ENCODE measurements around the gene GSG1L2.
A peak's percentile ranks its signal among the peaks of the same experiment; 100 is the strongest.
"Not testable (repeated sequence)": the region's sequence is repeated elsewhere in the genome, so short reads cannot be mapped to it uniquely, and the experiment has no call there.

GSG1L2 gene

DNA sequence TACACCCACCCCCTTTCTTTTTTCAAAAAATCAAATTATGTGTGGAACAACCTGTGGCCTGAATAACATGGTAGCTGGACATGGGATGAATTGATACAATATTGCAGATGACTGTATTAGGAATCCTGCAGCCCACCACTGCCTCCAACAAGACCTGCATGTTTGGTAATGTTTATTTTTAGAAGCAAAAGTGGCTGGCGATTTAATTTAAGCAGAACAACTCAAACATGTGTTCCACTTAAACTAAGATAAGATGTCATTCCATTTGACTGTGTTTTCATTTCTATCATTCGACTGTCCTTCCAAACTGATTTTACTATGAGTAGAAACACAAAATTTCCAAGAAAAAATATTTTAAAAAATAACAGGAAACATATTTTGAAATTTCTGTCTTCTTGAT is 20.4 kb downstream of the GSG1L2 start:
- DNase-seq = no peak
- in situ Hi-C loops (cut with HindIII; ENCODE audit: low pct_ligation_motif_present, low pct_unique_long_range_greater_than_20kb, low sequenced_read_pairs) = no loop called here

DNA sequence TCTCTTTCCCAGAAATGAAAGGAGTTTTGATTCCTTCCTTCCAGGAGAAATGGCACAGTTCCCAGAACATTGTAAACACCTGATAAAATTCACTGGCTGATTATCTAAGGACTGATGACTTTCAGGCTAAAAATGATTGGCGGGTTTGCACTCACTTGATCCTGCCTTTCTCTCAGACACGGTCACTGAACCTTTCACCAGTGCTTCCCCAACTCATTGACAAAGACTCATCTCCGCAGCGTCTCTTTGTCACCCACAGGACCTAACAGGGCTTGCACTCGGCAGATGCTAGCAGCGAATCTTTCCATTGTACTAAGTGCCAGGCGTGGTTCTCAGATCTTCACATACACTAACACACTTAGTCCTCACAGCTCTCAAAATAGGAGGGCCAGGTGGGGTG is 23.2 kb downstream of the GSG1L2 start:
- in situ Hi-C loops (cut with HindIII; ENCODE audit: low pct_ligation_motif_present, low pct_unique_long_range_greater_than_20kb, low sequenced_read_pairs) = no loop called here
- DNase-seq = no peak

DNA sequence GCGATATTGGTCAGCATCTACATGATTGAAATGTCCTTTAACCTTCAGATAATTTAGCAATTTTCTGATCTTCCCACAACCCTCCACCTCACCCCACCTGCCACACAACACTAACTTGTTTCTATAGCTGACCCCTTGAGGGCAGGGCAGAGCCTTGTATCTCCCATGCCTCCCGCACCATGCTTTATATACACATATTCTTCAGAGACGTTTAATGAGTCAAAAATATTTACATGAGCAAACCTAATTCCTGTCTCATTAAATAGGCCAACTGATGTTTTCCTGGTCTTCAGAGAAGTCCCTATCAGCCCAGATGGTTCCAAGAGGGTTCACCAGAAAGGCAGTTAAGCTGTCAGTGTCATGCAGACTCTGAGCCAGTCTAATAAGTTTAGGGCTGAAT is 23.9 kb downstream of the GSG1L2 start:
- DNase-seq = no peak
- in situ Hi-C loops (cut with HindIII; ENCODE audit: low pct_ligation_motif_present, low pct_unique_long_range_greater_than_20kb, low sequenced_read_pairs) = no loop called here

DNA sequence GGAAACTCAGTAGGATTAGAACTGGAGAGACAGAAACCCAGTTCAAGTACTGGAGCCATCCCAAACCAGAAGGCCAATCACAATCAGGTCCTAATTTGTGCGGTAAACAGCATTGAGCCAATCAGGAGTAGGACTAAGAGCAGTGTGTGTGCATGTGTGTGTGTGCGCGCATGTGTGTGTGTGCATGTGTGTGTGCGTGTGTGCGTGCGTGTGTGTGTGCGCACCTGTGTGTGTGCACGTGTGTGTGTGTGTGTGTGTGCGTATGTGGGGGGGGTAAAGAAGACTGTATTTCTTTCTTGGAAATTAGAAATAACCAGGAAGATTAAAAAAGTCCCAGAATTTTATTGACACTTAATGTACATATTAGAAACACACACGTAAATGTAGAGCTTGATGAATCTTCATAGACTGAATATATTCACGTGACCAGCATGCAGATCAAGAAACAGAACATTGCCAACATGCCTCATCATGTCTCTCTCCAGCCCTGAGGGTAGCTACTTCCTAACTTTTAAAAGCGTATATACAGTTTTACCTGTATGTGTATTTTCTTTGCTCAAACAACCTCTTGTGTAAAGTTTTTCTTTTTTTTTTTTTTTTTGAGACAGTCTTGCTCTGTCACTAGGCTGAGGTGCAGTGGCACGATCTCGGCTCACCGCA is 29.6 kb downstream of the GSG1L2 start:
- in situ Hi-C loops (cut with HindIII; ENCODE audit: low pct_ligation_motif_present, low pct_unique_long_range_greater_than_20kb, low sequenced_read_pairs) = no loop called here
- no peak for DNase-seq

DNA sequence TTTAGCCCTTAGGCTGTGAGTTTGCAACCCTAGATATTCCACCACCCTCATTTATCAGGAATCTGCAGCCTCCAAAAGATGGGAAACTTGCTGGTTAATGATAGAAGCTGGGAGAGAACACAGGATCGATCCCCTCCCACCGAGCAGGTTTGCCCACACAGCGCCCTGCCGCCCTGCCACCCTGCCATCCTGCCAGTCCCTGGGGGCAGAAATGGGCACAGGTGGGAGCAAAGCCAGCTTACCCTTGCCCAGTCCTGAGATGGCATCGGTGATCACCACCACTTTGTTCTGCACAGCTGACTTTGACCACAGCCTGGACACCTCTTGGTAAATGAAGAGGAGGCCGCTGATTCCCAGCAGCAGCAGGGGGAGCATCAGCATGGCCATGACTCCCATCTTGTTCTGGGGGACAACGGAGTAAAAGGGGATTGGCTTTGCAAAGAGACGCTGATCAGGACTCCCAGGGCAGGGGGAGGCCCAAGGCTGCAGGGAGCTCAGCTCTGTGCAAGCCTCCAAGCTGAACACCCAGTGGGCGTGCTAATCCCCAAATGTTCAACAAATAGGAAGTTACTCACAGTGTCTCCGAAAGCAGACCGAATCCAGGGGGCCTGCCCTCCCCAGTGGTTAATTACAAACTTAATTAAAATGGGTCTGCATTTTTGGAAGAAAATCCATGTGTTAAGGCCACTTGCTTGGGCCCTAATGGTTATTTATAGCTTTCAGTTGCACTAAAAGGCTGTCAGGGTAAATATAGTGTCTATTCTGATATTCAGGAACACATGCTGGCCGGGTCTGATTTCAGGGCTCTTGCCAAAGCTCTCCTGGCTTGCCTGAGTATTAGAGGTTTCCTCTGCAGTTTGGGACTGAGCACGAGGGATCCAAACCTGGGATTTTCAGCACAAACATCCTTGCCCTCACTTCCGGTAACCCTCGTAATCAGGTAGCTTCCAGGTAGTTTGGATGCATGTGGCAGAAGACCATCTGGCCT is 30.7 kb downstream of the GSG1L2 start, which contains the start of gene DHRS7C:
Gene DHRS7C, minus strand, starts transcription at position 704 of the 988 bp plus-strand sequence. Its CDS starts 308 bp downstream, at position 396.
- in situ Hi-C loops (cut with HindIII; ENCODE audit: low pct_ligation_motif_present, low pct_unique_long_range_greater_than_20kb, low sequenced_read_pairs) = no loop called here
- no peak for DNase-seq

DNA sequence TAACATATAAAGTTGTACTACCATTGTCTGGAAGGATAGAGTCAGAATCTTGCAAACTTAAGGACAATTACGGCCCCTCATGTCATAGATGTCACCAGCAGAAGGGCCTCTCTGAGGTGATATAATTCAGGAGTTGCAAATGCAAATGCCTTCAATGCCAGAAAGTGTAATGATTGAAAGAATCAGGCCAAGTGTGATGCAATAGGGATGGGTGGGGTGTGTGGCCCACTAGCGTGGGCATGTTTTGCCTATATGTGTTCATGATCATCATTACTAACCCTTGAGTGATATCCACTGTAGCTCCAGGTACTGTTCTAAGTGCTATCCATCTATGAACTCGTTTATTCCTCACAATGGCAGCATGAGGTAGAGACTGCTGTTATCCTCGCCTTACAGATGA is 31.6 kb downstream of the GSG1L2 start:
- no peak for DNase-seq
- in situ Hi-C loops (cut with HindIII; ENCODE audit: low pct_ligation_motif_present, low pct_unique_long_range_greater_than_20kb, low sequenced_read_pairs) = no loop called here

DNA sequence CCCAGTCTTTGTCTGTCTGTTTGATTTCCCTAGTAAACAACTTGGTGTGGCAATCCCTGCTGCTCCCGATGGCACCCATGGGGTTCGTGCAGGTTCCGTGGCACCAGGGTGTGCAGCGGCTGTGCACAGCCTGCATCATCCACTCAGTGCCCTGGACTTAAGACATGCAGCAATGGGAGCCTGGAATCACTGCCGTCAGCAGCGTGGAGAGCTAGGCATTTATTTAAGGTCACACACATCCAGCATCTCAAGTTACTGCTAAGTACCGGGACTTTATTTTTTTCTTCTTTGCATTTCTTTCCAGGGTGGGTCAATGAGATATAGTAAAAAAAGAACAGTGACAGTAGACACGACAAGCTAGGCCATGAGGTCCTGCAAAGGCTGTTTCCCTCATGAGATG is 33.3 kb downstream of the GSG1L2 start:
- in situ Hi-C loops (cut with HindIII; ENCODE audit: low pct_ligation_motif_present, low pct_unique_long_range_greater_than_20kb, low sequenced_read_pairs) = no loop called here
- no peak for DNase-seq

DNA sequence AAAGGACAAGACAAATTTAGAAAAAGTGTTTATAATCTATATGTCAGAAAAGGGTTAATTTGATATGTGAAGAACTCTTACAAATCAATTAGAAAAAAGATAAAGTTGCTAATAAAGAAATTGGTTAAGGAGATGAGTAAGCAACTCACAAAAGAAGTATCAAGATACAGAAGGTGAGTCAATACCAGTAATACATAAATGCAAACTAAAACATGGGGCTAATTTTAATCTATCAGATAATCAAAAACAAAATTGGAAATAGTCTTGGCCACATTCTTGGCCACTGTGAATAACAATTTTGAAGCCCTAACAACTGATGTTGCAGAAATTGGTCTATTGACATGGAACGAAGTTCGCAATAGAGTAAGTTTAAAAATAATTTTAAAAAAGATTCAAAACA is 37.3 kb downstream of the GSG1L2 start:
- in situ Hi-C loops (cut with HindIII; ENCODE audit: low pct_ligation_motif_present, low pct_unique_long_range_greater_than_20kb, low sequenced_read_pairs) = no loop called here
- no peak for DNase-seq

DNA sequence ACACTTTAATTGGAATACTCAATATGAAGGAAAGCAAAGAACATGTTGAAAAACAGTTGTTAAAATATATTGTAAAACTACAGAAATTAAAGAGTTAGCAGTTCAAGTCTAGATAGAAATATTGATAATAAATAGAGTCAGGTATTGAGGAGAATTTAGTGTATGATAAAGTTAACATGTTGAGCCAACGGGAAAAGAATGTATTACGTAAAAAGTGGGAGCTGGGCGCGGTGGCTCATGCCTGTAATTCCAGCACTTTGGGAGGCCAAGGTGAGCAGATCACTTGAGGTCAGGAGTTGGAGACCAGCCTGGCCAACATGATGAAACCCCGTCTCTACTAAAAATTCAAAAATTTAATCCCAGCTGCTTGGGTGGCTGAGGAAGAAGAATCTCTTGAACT is 38.4 kb downstream of the GSG1L2 start:
- in situ Hi-C loops (cut with HindIII; ENCODE audit: low pct_ligation_motif_present, low pct_unique_long_range_greater_than_20kb, low sequenced_read_pairs); DNase-seq: not testable (repeated sequence)

DNA sequence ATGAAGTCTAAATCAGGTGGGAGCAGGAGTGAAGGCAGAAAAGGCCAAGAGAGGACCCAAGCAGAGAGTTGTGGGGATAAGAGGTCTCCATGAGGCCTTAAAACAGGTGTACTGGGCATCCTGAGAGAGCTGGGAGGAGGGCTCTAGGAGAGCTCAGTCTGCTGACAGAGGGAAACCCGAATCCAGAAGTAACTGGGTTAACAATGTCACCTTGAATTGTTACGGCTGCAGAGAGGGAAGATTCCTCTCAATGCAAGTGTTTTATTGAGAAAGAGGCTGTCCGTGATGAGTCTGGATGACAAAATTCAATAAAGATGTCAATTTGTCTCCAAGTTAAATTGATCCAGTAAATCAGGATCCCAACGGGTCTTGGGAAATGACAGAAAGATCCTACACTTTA is 38.8 kb downstream of the GSG1L2 start:
- in situ Hi-C loops (cut with HindIII; ENCODE audit: low pct_ligation_motif_present, low pct_unique_long_range_greater_than_20kb, low sequenced_read_pairs) = no loop called here

DNA sequence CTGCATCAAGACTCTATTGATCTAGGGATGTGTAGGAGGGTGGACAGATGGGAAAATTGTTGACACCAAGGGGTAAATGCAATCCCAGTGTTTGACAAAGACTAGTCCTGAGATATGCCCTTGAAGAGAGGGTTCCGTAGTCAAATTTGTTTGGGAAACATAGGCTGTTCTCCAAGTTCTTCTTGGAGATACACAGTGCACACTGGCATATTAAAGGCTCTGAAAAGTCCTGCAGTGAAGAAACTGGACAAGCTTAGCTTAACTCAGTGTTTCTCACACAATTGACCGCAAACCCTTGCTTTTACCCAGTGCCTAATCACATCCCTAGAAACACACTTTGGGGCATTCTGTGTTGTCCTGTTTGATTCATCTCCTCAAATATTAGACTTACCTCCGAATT is 41.3 kb downstream of the GSG1L2 start:
- no peak for DNase-seq
- in situ Hi-C loops (cut with HindIII; ENCODE audit: low pct_ligation_motif_present, low pct_unique_long_range_greater_than_20kb, low sequenced_read_pairs) = no loop called here

More for the DNA sequence above, 38.8 kb downstream of the GSG1L2 start:
- no peak for DNase-seq

DNA sequence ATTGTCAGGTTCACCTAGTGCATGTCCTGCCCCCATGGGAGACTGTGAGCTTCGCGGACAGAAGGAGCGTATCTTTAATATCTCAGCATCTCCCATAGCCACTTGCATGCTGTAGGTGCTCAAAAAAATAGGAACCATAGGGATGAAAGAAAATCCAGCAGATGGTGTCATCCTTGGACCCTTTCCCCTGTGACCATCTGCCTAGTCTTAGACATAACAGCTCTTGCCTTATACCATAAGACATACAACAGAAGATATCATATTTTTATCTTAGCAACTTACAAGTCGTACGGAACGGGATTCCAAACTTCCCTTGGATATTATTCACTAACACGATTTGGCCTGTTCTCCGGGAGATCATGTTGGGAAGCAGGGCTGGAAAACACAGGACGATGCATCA is 45.0 kb downstream of the GSG1L2 start:
- no peak for DNase-seq
- in situ Hi-C loops (cut with HindIII; ENCODE audit: low pct_ligation_motif_present, low pct_unique_long_range_greater_than_20kb, low sequenced_read_pairs) = no loop called here

DNA sequence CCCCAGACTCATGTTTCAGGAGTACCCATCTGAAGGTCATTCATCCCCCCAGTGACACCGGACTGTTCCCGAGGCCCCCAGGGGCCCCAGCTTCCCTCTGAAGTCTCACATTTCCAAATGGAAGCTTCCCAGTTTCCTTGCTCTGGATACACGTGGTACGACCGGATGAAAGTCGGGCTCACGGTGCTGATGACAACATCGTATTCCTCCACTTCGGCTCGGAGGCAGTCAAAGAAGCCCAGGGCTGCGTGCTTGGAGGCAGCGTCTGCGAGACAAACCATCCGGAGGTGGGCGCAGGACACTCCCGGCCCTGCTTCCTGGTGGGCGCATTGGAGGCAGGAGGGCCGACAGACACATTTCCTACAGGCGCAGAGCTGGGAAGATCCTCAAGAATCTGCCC is 49.2 kb downstream of the GSG1L2 start:
- in situ Hi-C loops (cut with HindIII; ENCODE audit: low pct_ligation_motif_present, low pct_unique_long_range_greater_than_20kb, low sequenced_read_pairs) = no loop called here
- DNase-seq = no peak

DNA sequence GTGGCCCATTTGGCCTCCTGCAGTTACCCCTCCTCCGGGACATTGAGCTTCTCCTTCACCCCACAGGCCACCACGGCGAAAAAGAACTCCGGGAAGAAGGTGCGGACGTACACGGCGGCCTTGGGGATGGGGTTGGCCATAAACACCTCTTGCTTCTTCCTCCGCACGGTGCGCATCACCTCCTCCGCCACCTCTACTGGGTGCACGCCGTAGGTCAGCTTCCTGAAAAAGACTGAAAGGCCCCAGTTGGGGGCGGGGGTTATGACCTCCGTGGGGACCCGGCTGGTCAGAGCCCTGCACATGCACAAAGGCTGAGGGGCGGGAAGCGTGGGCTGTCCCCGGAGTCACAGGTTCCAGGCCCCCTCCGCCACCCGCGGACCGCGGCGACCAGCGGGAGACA is 50.4 kb downstream of the GSG1L2 start:
- in situ Hi-C loops (cut with HindIII; ENCODE audit: low pct_ligation_motif_present, low pct_unique_long_range_greater_than_20kb, low sequenced_read_pairs) = no loop called here
- DNase-seq = no peak

DNA sequence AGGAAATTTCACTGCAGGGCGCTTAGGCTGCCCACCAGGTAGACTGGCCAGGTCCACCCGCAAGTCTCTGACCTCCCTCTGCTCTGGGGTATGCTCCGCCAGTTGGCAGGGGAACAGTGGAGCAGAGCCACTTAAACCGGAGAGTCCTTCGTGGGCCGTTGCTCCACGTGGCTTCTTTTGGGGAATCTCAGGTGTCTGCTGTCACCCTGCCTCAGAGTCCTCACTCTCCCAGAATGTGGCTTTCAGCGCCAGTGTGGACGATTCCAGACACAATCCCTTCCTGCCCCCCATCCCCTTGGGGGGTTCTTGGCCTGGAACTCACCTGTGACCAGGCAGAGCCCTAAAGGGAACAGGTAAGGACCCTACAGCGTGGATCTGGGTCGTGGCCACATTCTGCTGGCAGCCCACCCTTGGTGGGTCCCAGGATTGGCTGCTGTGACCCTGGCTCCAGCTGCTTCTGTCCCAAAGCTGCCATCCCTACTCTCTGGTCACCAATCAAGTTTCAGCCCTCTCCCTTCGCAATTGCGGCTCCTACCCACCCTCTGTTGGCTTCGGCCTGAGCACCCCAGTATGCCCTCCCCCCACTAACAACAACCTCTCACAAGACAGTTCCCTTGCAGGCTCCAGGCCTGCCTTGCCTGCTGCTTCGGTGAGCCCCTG is 52.7 kb downstream of the GSG1L2 start:
- in situ Hi-C loops (cut with HindIII; ENCODE audit: low pct_ligation_motif_present, low pct_unique_long_range_greater_than_20kb, low sequenced_read_pairs) = no loop called here
- DNase-seq = no peak

DNA sequence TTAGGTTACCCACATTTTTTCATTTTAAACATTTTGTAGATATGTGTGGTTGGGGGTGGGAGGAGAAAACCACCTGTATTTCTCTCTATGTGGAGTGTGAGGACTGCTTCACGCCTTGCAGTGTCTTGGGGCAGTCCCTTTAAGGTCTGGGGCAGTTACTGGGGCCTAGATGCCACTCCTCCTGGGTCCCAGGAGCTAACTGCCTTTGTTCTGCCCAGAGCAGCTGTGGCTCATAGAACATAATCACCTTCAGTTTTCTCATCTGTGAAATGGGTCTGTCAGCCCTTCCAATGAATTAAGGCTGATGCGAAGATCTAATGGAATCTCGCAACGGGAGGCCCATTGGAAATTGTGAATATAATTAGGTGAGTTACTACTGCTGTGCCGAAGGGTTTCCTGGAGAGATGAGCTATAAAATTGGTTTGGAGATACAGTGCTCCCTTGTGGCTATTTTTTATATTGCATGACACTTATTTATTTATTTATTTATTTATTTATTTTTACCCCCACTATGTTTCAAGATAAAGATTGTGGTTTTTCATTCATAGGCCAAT is 53.4 kb downstream of the GSG1L2 start:
- DNase-seq = peak; percentile 51
- in situ Hi-C loops (cut with HindIII; ENCODE audit: low pct_ligation_motif_present, low pct_unique_long_range_greater_than_20kb, low sequenced_read_pairs) = no loop called here

DNA sequence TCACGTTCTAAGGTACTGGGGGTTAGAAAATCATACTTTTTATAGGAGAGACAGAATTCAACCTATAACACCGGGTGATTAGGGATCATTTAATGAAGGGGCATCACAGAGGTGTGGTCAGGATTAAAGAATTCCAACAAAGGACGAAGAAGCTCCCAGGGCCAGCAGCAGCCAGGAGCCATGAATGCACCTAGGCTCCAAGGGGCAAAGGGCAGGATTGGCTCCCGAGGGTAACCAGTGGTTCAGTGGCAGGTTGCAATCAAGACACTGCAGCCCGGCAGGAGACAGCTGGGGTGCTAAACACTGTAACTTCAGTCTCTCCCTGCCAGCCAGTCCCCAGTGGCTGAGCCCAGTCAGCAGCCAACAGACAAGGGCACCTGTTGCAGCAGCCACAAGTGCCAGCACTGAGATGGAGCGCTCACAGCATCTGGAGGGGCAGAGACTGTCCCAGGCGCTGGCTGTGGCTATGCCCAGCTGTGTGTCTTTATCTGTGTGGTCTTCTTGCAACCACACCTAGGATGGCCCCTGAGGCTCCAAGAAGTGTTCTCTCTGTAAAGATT is 54.4 kb downstream of the GSG1L2 start:
- in situ Hi-C loops (cut with HindIII; ENCODE audit: low pct_ligation_motif_present, low pct_unique_long_range_greater_than_20kb, low sequenced_read_pairs) = no loop called here
- no peak for DNase-seq

DNA sequence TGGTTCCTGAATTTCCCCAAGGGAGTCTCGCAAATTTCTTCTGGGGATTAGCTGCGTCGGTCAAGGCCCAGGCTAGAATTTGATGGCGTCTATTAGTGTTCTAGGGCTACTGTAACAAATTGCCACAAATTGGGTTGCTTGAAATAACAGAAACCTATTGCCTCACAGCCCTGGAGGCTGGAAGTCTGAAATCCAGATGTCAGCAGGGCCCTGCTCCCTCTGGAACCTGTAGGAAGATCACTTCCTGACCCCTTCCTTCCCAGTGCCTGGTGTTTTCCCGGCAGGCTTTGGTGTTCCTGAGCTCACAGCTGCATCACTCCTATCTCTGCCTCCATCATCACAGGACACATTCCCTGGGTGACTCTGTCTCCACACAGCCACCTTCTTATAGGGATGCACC is 54.9 kb downstream of the GSG1L2 start:
- no peak for DNase-seq
- in situ Hi-C loops (cut with HindIII; ENCODE audit: low pct_ligation_motif_present, low pct_unique_long_range_greater_than_20kb, low sequenced_read_pairs) = no loop called here

DNA sequence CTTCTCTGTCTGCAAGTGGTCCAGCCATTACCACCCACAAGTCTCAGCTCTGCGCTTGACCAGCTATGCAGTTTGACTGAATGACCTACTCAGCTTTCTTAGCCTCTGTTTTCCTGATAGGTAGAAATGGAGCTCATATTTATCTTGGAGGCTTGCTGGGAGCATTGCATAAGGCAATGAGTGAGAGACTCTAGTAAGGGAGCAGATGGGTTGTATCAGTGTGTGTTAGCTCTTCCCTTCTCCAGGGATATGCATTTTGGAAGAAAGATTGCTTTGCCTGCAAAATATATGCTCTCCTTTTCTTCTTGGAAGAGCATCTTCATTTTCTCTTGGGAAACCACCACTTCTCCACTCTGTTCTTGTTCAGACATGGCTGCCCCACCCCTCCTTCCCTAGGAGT is 56.6 kb downstream of the GSG1L2 start:
- DNase-seq = no peak
- in situ Hi-C loops (cut with HindIII; ENCODE audit: low pct_ligation_motif_present, low pct_unique_long_range_greater_than_20kb, low sequenced_read_pairs) = no loop called here
